ENCODE measurements around the gene GTF2F1.
"Not testable (repeated sequence)": the region's sequence is repeated elsewhere in the genome, so short reads cannot be mapped to it uniquely, and the experiment has no call there.

GTF2F1 gene

DNA sequence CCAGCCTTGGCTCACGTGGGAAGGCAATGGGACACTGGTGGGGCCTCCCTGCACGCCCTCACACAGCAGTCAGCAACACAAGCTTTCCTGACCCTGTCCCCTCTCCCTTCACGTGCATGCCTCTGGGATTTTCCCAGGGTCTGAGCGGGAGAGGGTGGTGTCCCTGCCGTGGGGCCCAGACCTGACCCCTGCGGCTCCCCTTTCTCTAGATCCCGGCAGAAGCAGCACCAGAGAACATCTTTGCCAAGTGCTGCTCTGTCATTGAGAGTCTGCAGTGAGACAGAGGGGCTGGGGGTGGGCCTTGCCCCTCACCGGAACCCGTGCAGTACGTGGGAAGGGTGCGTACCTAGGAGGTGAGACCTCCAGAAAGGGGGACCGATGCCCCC, 19.1 kb upstream of the GTF2F1 start:
- TF ChIP-seq, protein P1, sequence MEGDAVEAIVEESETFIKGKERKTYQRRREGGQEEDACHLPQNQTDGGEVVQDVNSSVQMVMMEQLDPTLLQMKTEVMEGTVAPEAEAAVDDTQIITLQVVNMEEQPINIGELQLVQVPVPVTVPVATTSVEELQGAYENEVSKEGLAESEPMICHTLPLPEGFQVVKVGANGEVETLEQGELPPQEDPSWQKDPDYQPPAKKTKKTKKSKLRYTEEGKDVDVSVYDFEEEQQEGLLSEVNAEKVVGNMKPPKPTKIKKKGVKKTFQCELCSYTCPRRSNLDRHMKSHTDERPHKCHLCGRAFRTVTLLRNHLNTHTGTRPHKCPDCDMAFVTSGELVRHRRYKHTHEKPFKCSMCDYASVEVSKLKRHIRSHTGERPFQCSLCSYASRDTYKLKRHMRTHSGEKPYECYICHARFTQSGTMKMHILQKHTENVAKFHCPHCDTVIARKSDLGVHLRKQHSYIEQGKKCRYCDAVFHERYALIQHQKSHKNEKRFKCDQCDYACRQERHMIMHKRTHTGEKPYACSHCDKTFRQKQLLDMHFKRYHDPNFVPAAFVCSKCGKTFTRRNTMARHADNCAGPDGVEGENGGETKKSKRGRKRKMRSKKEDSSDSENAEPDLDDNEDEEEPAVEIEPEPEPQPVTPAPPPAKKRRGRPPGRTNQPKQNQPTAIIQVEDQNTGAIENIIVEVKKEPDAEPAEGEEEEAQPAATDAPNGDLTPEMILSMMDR (IDR thresholded peaks at IDR 0.05; ENCODE audit: control insufficient read depth, extremely low read depth, insufficient read depth), result no peak
- DNase-seq (ENCODE audit: low read depth), result no peak
- no peak overlapping the region for H3K4me3 ChIP-seq (ENCODE audit: low read depth, low read length)

GRCh38 chr19:6409346-6409745, 16.4 kb upstream of the GTF2F1 start:
- H3K4me3 ChIP-seq (ENCODE audit: low read depth, low read length), result no peak overlapping the region
- no peak for DNase-seq (ENCODE audit: low read depth)
- TF ChIP-seq, protein P1 (IDR thresholded peaks at IDR 0.05; ENCODE audit: control insufficient read depth, extremely low read depth, insufficient read depth), result no peak

DNA sequence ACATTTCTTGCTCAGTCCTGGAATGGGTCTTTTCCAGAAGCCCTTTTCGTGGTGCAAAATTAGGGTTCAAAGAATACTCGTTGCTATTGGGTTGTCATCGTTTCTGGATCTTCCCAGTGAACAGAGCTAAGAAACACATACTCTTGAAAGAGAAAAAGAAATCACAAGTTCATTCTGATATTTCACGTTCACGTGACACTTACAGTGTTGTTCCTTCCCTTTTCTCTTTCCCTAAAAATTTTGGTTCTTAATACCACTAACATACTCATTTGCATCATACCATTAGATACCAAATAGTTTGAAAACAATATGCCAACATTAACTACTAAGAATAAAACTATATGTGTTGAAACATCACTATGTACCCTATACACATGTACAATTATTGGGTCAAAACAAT, 13.4 kb upstream of the GTF2F1 start:
- no peak for DNase-seq (ENCODE audit: low read depth)
- no peak overlapping the region for H3K4me3 ChIP-seq (ENCODE audit: low read depth, low read length)
- TF ChIP-seq, protein P1 (IDR thresholded peaks at IDR 0.05; ENCODE audit: control insufficient read depth, extremely low read depth, insufficient read depth), result no peak

GRCh38 chr19:6402837-6403608, 10.1 kb upstream of the GTF2F1 start:
- no peak for DNase-seq (ENCODE audit: low read depth)
- no peak overlapping the region for H3K4me3 ChIP-seq (ENCODE audit: low read depth, low read length)
- TF ChIP-seq, protein P1 (IDR thresholded peaks at IDR 0.05; ENCODE audit: control insufficient read depth, extremely low read depth, insufficient read depth), result no peak

DNA sequence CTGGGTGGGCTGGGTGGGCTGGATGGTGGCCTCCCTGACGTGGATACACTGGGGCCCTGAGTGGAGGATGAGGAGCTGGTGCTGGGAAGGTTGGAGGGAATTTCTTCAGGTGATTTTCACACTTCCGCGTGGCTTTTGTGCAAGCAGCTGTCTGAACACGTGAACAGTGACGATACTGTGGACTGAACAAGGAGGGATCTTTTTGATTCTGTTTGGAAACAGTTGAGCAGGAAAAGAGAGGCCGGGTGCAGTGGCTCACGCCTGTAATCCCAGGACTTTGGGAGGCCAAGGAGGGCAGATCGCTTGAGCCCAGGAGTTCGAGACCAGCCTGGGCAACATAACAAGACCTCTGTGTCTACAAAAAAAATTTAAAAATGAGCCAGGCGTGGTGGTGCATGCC, 9.1 kb upstream of the GTF2F1 start:
- TF ChIP-seq, protein P1 (IDR thresholded peaks at IDR 0.05; ENCODE audit: control insufficient read depth, extremely low read depth, insufficient read depth), result no peak
- DNase-seq (ENCODE audit: low read depth), result no peak
- no peak overlapping the region for H3K4me3 ChIP-seq (ENCODE audit: low read depth, low read length)

GRCh38 chr19:6400062-6400944, 7.3 kb upstream of the GTF2F1 start:
- not testable (repeated sequence) for DNase-seq (ENCODE audit: low read depth); H3K4me3 ChIP-seq (ENCODE audit: low read depth, low read length)

GRCh38 chr19:6396305-6396704, 3.3 kb upstream of the GTF2F1 start:
- no peak overlapping the region for H3K4me3 ChIP-seq (ENCODE audit: low read depth, low read length)
- TF ChIP-seq, protein P1 (IDR thresholded peaks at IDR 0.05; ENCODE audit: control insufficient read depth, extremely low read depth, insufficient read depth), result no peak
- no peak for DNase-seq (ENCODE audit: low read depth)
